ENCODE results near the gene SHANK1. TPM values are rescaled to one million over a fixed set of nuclear protein-coding genes. Genes with fewer than 3 reads are reported as not detected.

SHANK1 gene
- total RNA-seq, 4 donors from 2014 or later = 0.21 to 3.3 (median 0.30) TPM; not detected in 1

DNA sequence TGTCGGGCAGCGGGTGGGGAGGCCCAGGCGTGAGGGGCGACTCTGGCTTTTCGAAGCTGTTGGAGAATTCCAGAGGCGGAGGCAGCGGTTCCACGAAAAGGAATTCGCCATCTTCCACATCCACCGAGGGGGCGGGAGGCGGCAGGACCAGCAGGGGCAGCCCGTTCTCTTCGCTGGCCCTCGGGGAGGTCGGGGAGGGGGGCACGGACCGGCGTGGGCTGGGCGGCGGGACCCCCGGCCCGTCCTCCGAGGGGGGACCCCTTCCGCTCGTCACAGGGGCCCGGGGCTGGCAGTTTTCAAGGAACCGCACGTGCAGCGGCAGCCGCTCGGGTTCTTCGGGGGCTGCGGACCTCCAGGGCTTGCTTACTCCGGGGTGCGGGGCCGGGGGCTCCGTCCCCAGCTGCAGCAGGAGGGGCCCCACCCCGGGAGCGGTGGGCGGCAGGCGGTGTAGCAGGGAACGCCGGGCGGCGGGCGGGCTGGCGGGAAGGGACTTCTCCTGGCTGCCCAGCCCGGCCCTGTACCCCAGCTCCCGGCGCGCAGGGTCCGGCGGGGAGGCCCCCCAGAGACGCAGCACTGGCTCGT is 52.3 kb downstream of the SHANK1 start:
- H3K4me1 ChIP-seq = peaks cover 0 to 21% (median 3%) of the 10 kb centered on the region in 4 donors
- peaks cover 0 to 79% of the 10 kb centered on the region in 2 donors for H3K27me3 ChIP-seq
- H3K9me3 ChIP-seq = peaks cover 0 to 9% (median 0%) of the 10 kb centered on the region in 4 donors
- TF ChIP-seq, protein P1, sequence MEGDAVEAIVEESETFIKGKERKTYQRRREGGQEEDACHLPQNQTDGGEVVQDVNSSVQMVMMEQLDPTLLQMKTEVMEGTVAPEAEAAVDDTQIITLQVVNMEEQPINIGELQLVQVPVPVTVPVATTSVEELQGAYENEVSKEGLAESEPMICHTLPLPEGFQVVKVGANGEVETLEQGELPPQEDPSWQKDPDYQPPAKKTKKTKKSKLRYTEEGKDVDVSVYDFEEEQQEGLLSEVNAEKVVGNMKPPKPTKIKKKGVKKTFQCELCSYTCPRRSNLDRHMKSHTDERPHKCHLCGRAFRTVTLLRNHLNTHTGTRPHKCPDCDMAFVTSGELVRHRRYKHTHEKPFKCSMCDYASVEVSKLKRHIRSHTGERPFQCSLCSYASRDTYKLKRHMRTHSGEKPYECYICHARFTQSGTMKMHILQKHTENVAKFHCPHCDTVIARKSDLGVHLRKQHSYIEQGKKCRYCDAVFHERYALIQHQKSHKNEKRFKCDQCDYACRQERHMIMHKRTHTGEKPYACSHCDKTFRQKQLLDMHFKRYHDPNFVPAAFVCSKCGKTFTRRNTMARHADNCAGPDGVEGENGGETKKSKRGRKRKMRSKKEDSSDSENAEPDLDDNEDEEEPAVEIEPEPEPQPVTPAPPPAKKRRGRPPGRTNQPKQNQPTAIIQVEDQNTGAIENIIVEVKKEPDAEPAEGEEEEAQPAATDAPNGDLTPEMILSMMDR (IDR thresholded peaks at IDR 0.05) = no peak
- TF ChIP-seq POLR2A (IDR thresholded peaks at IDR 0.05) (no peak), EP300 (IDR thresholded peaks at IDR 0.05) (no peak)
- no peaks in the 10 kb centered on the region for H3K36me3 ChIP-seq
- H3K27ac ChIP-seq = no peak overlapping the region
- WGBS, 2 donors = 4 to 9% methylated on average over 19 of the region's 56 CpGs
- no peak overlapping the region for H3K4me3 ChIP-seq
- no peak for DNase-seq (ENCODE audit: low spot score in 2 of 2)

DNA sequence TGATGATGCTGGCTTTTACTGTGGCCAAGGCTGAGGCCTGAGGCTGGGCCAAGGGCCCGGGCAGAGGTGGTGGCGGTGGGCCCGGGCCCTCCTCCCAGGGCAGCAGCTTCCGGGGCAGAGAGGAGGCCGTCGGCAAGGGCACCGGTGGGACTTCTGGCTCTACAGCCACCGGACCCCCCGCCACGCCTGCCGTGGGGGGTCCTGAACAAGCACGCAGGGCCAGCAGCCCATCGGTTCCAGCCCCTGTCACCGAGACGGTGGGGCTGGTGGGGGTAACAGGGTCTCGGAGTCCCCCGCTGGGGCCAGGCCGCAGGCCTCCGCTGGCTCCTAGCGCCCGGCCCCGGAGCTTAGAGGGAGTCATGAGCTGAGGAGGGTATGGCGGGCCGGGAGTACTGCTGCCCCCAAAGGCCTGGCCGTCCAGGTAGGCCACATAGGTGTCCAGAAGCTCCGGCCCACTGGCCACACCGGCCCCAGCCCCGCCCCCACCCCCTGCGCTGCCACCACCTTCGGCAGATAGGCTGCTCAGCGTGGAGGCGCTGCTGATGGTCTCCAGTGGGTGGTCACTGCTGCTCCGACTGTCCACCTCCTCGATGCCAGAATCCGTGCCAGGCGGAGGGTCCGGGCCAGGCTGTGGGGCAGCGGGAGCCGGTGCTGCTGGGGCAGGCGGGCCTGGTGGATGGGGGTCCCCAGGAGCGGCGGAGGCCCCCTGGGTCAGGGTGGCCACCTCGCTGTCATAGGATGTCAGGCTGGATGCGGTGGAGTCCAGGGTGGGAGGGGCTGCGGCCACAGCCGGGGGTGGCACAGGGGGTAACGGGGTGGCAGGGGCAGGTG is 53.0 kb downstream of the SHANK1 start:
- no peaks in the 10 kb centered on the region for H3K36me3 ChIP-seq
- peaks cover 0 to 9% (median 0%) of the 10 kb centered on the region in 4 donors for H3K9me3 ChIP-seq
- 0 to 10% methylated on average over 1 to 39 of the region's 47 CpGs for WGBS, 2 donors
- no peak for DNase-seq (ENCODE audit: low spot score in 2 of 2)
- no peak overlapping the region for H3K27ac ChIP-seq
- TF ChIP-seq EP300 (IDR thresholded peaks at IDR 0.05) (no peak), POLR2A (IDR thresholded peaks at IDR 0.05) (no peak)
- TF ChIP-seq, protein P1 (IDR thresholded peaks at IDR 0.05) = no peak
- peaks cover 0 to 21% (median 3%) of the 10 kb centered on the region in 4 donors for H3K4me1 ChIP-seq
- H3K27me3 ChIP-seq = peaks cover 0 to 81% of the 10 kb centered on the region in 2 donors
- H3K4me3 ChIP-seq = no peak overlapping the region

DNA sequence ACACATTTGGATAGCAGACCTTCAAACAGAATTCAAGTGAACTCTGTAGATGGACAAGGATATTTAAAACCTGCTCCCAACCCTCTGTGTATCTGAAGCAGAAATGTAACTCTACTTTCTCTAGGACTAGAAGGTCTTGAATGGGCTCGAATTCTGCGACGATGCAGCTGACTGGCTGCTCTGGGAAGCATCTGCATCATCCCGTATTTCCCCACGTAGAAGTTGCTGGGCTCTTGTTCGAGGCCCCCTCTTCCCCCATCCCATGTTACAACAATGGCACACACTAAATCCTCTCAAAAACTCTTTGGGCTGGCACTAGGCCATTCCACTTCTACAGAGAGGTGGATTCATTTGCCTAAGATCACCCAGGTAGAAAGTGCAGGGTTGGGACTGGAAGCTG is 55.4 kb downstream of the SHANK1 start:
- no peak for DNase-seq (ENCODE audit: low spot score in 2 of 2)
- no peak overlapping the region for H3K4me3 ChIP-seq
- 77 to 86% methylated on average over 6 of the region's 6 CpGs for WGBS, 2 donors
- peaks cover 0 to 86% of the 10 kb centered on the region in 2 donors for H3K27me3 ChIP-seq
- H3K27ac ChIP-seq = no peak overlapping the region
- peaks cover 0 to 9% (median 0%) of the 10 kb centered on the region in 4 donors for H3K9me3 ChIP-seq
- H3K4me1 ChIP-seq = peaks cover 0 to 24% (median 3%) of the 10 kb centered on the region in 4 donors
- no peaks in the 10 kb centered on the region for H3K36me3 ChIP-seq
- TF ChIP-seq, protein P1 (IDR thresholded peaks at IDR 0.05) = no peak

DNA sequence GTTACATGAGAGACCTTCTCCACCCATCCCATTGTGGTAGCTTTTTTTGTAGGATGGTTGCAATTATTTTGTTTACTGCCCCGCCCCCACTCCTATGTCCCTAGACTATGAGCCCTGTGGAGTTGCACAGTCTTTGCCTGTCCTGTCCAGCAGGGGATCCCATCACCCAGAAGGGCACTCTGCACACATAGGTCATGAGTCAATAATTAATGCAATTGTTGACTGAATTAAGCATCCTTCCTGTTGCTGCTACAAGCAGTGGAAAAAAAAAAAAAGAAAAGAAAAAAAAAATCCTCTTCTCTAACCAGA is 56.2 kb downstream of the SHANK1 start:
- 78 to 83% methylated on average over 1 of the region's 1 CpG for WGBS, 2 donors
- H3K4me1 ChIP-seq = peaks cover 0 to 32% (median 5%) of the 10 kb centered on the region in 4 donors
- peaks cover 0 to 87% of the 10 kb centered on the region in 2 donors for H3K27me3 ChIP-seq
- TF ChIP-seq, protein P1 (IDR thresholded peaks at IDR 0.05) = no peak
- no peak for TF ChIP-seq POLR2A (IDR thresholded peaks at IDR 0.05)
- TF ChIP-seq EP300 (IDR thresholded peaks at IDR 0.05) = no peak
- no peaks in the 10 kb centered on the region for H3K36me3 ChIP-seq
- peaks cover 0 to 9% (median 0%) of the 10 kb centered on the region in 4 donors for H3K9me3 ChIP-seq
- no peak overlapping the region for H3K27ac ChIP-seq
- DNase-seq (ENCODE audit: low spot score in 2 of 2) = no peak
- H3K4me3 ChIP-seq = no peak overlapping the region
